Lung (tissue), 12 donors: Measurements from ENCODE around the gene CCDC106. TPM values are rescaled to one million over a fixed set of nuclear protein-coding genes. Genes with fewer than 3 reads are reported as not detected.
A peak's percentile ranks its signal among the peaks of the same experiment; 100 is the strongest.

Source experiments
- ATAC-seq: fragments of 200-7000 bp; cut with Tn5 transposase; one replicate; pipeline ENCODE4 v1.9.1; 2020; ENCODE audit warnings: moderate number of reproducible peaks; ENCODE audit not compliant: insufficient read depth, low FRiP score
- DNase-seq, 3 donors: peaks; one replicate each; pipeline ENCODE4 v3.0.0-alpha.2; 2013 to 2017
- H3K27ac ChIP-seq, 2 donors: one replicate each; pipeline ENCODE4 v1.5.1; 2013; ENCODE audit warnings: mild to moderate bottlenecking in 2 of 2, moderate library complexity in 2 of 2, control low read depth in 1 of 2, inconsistent platforms in 1 of 2, low read depth in 1 of 2, low read length in 1 of 2
- H3K27me3 ChIP-seq, 3 donors: one replicate each; pipeline ENCODE4 v1.5.1; 2013; ENCODE audit warnings: low read length in 2 of 3; ENCODE audit not compliant: control insufficient read depth in 3 of 3, insufficient read depth in 3 of 3
- H3K36me3 ChIP-seq, 4 donors: one replicate each; pipeline ENCODE4 v1.5.1; 2013; ENCODE audit warnings: low read length in 4 of 4, mild to moderate bottlenecking in 1 of 4, moderate library complexity in 1 of 4; ENCODE audit not compliant: control insufficient read depth in 4 of 4, insufficient read depth in 4 of 4
- H3K4me1 ChIP-seq, 5 donors: one replicate each; pipeline ENCODE4 v1.5.1; 2013; ENCODE audit warnings: low read length in 5 of 5, mild to moderate bottlenecking in 2 of 5, moderate library complexity in 1 of 5; ENCODE audit not compliant: control insufficient read depth in 5 of 5, insufficient read depth in 5 of 5
- H3K4me3 ChIP-seq: one replicate; pipeline ENCODE4 v1.5.1; 2013; ENCODE audit warnings: mild to moderate bottlenecking, control low read depth, moderate library complexity
- H3K9ac ChIP-seq, 2 donors: one replicate each; pipeline ENCODE4 v1.5.1; 2013; ENCODE audit warnings: low read length in 2 of 2, control low read depth in 1 of 2; ENCODE audit not compliant: insufficient read depth in 1 of 2
- H3K9me3 ChIP-seq, 4 donors: one replicate each; pipeline ENCODE4 v1.5.1; 2013; ENCODE audit warnings: low read length in 3 of 4, mild to moderate bottlenecking in 1 of 4, moderate library complexity in 1 of 4; ENCODE audit not compliant: control insufficient read depth in 4 of 4, insufficient read depth in 3 of 4
- CTCF ChIP-seq: IDR thresholded peaks from 2 replicates; pipeline ENCODE4 v1.5.1; 2012; ENCODE audit warnings: mild to moderate bottlenecking; ENCODE audit errors: control extremely low read depth, extremely low read depth
- WGBS, 2 donors: extraction: QIAGEN DNeasy Blood & Tissue Kit; methylation state at CpG; one replicate each; pipeline ENCODE4 v1.1.7; 2013; 5-methylcytosine and 5-hydroxymethylcytosine counted together
- polyA plus RNA-seq, 2 donors: library from polyadenylated mRNA; stranded (reverse); fragments of 200-250 nt; gene quantifications; one replicate each; pipeline ENCODE4 v1.2.1, GENCODE V29; 2013
- total RNA-seq, 2 donors: library from RNA; depleted of rRNA in 1 of 2; stranded (reverse); fragments of >200 nt in 1 of 2; gene quantifications; one replicate each; pipeline ENCODE4 v1.2.1, GENCODE V29; 2014 to 2021
- donor health status: control.
- donor health status: control.
- donor health status: Bipolar disorder and iron deficiency.
- donor health status: healthy.
- donor health status: DM: yes; HTN: yes; CAD: no.

CCDC106 gene
- total and polyA plus RNA-seq, 4 donors = 8.3 to 25.9 (median 14.3) TPM

- Histone ChIP-seq H3K9me3 (no peaks in the 10 kb centered on the region), H3K9ac (peak overlapping the region; percentile 95 to 98), H3K4me3 (peak overlapping the region; percentile 47), H3K36me3 (peaks cover 0 to 7% (median 6%) of the 10 kb centered on the region in 4 donors), H3K27ac (peak overlapping the region; percentile 94 to 97), H3K4me1 (peaks cover 13 to 31% (median 22%) of the 10 kb centered on the region in 5 donors), H3K27me3 (no peaks in the 10 kb centered on the region)
- no peak for TF ChIP-seq CTCF
- peak; percentile 88 for ATAC-seq
- peak; percentile 99 to 100 (median 100) for DNase-seq
- 0% methylated on average over 46 to 52 of the region's 52 CpGs for WGBS, 2 donors
These were observed 6.4 kb downstream of the CCDC106 start for GRCh38 chr19:55654323-55654867.

GRCh38 chr19:55654868-55655647 lies 7.0 kb downstream of the CCDC106 start, which contains the start of gene U2AF2:
TSS of gene U2AF2 (plus strand) at chr19:55655035. CDS start at chr19:55655105, 70 bp downstream.
- peak within 1 kb of the TSS; percentile 89 for H3K4me3 ChIP-seq
- no peak for TF ChIP-seq CTCF
- H3K9me3 ChIP-seq = no peaks in the 10 kb centered on the region
- H3K27me3 ChIP-seq = no peaks in the 10 kb centered on the region
- DNase-seq (peak; percentile 97 to 98 (median 97)), ATAC-seq (peak; percentile 74)
- H3K4me1 ChIP-seq = peaks cover 13 to 31% (median 20%) of the 10 kb centered on the region in 5 donors
- peaks cover 0 to 14% (median 8%) of the 10 kb centered on the region in 4 donors for H3K36me3 ChIP-seq
- peak within 1 kb of the TSS; percentile 94 to 97 for H3K27ac ChIP-seq
- peak within 1 kb of the TSS; percentile 95 to 98 for H3K9ac ChIP-seq
- whole genome bisulfite sequencing, 2 donors = 0 to 1% methylated on average over 54 to 95 of the region's 95 CpGs

GRCh38 chr19:55655648-55656040 lies 7.6 kb downstream of the CCDC106 start:
- H3K4me1 ChIP-seq = peaks cover 13 to 31% (median 20%) of the 10 kb centered on the region in 5 donors
- H3K27ac ChIP-seq = peak overlapping the region; percentile 90 to 97
- no peak for DNase-seq
- WGBS, 2 donors = 0% methylated on average over 19 of the region's 19 CpGs
- TF ChIP-seq CTCF = no peak
- H3K9ac ChIP-seq = peak overlapping the region; percentile 88 to 93
- H3K4me3 ChIP-seq = peak overlapping the region; percentile 89
- H3K36me3 ChIP-seq = peaks cover 2 to 20% (median 10%) of the 10 kb centered on the region in 4 donors
- no peak for ATAC-seq
- no peaks in the 10 kb centered on the region for H3K9me3 ChIP-seq
- no peaks in the 10 kb centered on the region for H3K27me3 ChIP-seq
